HepG2 (cell line): Measurements from ENCODE around the gene TRAF3.

Experiments
- ZNF747 ChIP-seq: sonication (generic); formaldehyde crosslinking; IDR thresholded peaks from 2 replicates; pipeline ENCODE4 v1.8.1; 2023; ENCODE audit warnings: missing genetic modification reagents, mild to moderate bottlenecking, borderline replicate concordance
- TF ChIP-seq, protein P1 (sequence below): sonication (generic); formaldehyde crosslinking; IDR thresholded peaks from 2 replicates; pipeline ENCODE4 v1.5.0; 2020; ENCODE audit warnings: missing genetic modification reagents, mild to moderate bottlenecking, borderline replicate concordance
- TF ChIP-seq, protein P2 (sequence below): fragments of 450-650 bp; IDR thresholded peaks from 2 replicates; pipeline ENCODE4 v1.6.1; 2016
- TF ChIP-seq, protein P3 (sequence below): sonication (generic); formaldehyde crosslinking; IDR thresholded peaks from 2 replicates; pipeline ENCODE4 v1.5.0; 2020; ENCODE audit warnings: mild to moderate bottlenecking, missing genetic modification reagents, moderate library complexity
- TF ChIP-seq, protein P4 (sequence below): sonication (generic); formaldehyde crosslinking; IDR thresholded peaks from 2 replicates; pipeline ENCODE4 v1.4.0; 2020; ENCODE audit warnings: missing genetic modification reagents

DNA sequence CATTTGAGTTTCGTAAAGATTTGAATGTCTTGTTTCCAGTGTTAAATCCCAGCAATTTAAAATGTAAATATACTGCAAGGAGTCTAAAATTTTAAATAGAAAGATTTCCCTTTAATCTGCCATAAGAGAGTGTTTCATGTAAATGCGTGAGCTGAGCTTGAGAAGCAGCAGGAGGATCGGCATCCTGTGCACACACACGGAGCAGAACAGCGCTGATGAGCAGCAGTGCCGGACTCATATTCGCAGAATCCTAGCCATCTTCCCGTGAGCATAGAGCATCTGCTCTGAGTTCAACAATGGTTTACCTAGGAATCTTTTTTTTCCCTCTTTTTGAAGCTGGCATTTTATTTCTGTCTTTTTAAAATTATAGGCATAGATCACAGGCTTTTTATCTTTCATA, 115.4 kb downstream of the TRAF3 start:
- TF ChIP-seq, protein P1, sequence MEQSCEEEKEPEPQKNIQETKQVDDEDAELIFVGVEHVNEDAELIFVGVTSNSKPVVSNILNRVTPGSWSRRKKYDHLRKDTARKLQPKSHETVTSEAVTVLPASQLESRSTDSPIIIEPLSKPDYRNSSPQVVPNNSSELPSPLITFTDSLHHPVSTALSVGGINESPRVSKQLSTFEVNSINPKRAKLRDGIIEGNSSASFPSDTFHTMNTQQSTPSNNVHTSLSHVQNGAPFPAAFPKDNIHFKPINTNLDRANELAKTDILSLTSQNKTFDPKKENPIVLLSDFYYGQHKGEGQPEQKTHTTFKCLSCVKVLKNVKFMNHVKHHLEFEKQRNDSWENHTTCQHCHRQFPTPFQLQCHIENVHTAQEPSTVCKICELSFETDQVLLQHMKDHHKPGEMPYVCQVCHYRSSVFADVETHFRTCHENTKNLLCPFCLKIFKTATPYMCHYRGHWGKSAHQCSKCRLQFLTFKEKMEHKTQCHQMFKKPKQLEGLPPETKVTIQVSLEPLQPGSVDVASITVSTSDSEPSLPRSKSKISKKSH = no peak
- TF ChIP-seq, protein P2, sequence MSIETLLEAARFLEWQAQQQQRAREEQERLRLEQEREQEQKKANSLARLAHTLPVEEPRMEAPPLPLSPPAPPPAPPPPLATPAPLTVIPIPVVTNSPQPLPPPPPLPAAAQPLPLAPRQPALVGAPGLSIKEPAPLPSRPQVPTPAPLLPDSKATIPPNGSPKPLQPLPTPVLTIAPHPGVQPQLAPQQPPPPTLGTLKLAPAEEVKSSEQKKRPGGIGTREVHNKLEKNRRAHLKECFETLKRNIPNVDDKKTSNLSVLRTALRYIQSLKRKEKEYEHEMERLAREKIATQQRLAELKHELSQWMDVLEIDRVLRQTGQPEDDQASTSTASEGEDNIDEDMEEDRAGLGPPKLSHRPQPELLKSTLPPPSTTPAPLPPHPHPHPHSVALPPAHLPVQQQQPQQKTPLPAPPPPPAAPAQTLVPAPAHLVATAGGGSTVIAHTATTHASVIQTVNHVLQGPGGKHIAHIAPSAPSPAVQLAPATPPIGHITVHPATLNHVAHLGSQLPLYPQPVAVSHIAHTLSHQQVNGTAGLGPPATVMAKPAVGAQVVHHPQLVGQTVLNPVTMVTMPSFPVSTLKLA = no peak
- TF ChIP-seq, protein P3, sequence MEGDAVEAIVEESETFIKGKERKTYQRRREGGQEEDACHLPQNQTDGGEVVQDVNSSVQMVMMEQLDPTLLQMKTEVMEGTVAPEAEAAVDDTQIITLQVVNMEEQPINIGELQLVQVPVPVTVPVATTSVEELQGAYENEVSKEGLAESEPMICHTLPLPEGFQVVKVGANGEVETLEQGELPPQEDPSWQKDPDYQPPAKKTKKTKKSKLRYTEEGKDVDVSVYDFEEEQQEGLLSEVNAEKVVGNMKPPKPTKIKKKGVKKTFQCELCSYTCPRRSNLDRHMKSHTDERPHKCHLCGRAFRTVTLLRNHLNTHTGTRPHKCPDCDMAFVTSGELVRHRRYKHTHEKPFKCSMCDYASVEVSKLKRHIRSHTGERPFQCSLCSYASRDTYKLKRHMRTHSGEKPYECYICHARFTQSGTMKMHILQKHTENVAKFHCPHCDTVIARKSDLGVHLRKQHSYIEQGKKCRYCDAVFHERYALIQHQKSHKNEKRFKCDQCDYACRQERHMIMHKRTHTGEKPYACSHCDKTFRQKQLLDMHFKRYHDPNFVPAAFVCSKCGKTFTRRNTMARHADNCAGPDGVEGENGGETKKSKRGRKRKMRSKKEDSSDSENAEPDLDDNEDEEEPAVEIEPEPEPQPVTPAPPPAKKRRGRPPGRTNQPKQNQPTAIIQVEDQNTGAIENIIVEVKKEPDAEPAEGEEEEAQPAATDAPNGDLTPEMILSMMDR (CRISPR knock-in tag) = no peak
- TF ChIP-seq ZNF747 = no peak
- TF ChIP-seq, protein P4, sequence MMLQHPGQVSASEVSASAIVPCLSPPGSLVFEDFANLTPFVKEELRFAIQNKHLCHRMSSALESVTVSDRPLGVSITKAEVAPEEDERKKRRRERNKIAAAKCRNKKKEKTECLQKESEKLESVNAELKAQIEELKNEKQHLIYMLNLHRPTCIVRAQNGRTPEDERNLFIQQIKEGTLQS = no peak
